H1 (cell line): ENCODE measurements around the gene MRPS27. TPM values are rescaled to one million over a fixed set of nuclear protein-coding genes. Genes with fewer than 3 reads are reported as not detected.

Experiments used
- CTCF ChIA-PET: fragments of 300-600 bp; sonication (Branson Sonifier 250); formaldehyde crosslinking; loops from one replicate; lab custom pipeline; 2021; ENCODE audit not compliant: partially characterized antibody; lab: Charles Lee
- POLR2A ChIA-PET: fragments of 300-600 bp; sonication (Branson Sonifier 250); formaldehyde crosslinking; loops from one replicate; lab custom pipeline; 2021; ENCODE audit warnings: inconsistent platforms; ENCODE audit not compliant: partially characterized antibody; lab: Charles Lee
- DNase-seq, 2 experiments: peaks; one replicate each; pipeline versions ENCODE4 v3.0.0 to v3.0.0-alpha.2; 2010 to 2022; ENCODE audit warnings: low spot score in 2 of 2, low read depth in 1 of 2, mixed read lengths in 1 of 2
- FAIRE-seq: peaks from 2 replicates; lab custom pipeline; 2011; peaks lifted over from hg19 to GRCh38; lab: Jason Lieb, UNC
- H2AFZ ChIP-seq: 2 replicates; pipeline ENCODE4 v1.8.1; 2012; ENCODE audit warnings: low read length, inconsistent platforms
- H2AK5ac ChIP-seq: 2 replicates; pipeline ENCODE4 v1.6.1; 2013; ENCODE audit warnings: low read depth, low read length
- H2BK120ac ChIP-seq: replicated peaks from 2 replicates; pipeline ENCODE3; 2013; ENCODE audit warnings: low read depth, low read length, inconsistent platforms
- H2BK12ac ChIP-seq: 2 replicates; pipeline ENCODE4 v1.6.1; 2013; ENCODE audit warnings: low read depth, low read length
- H2BK15ac ChIP-seq: 2 replicates; pipeline ENCODE4 v1.6.1; 2013; ENCODE audit warnings: low read length
- H2BK20ac ChIP-seq: 2 replicates; pipeline ENCODE4 v1.6.1; 2013; ENCODE audit warnings: low read length
- H2BK5ac ChIP-seq: 2 replicates; pipeline ENCODE4 v1.6.1; 2013; ENCODE audit warnings: low read depth, low read length
- H3K14ac ChIP-seq: 2 replicates; pipeline ENCODE4 v1.6.1; 2013; ENCODE audit warnings: inconsistent platforms; ENCODE audit not compliant: insufficient read length
- H3K18ac ChIP-seq: 2 replicates; pipeline ENCODE4 v1.6.1; 2013; ENCODE audit warnings: low read length; ENCODE audit errors: extremely low read depth
- H3K23ac ChIP-seq: 2 replicates; pipeline ENCODE4 v1.6.1; 2013; ENCODE audit warnings: inconsistent platforms; ENCODE audit not compliant: insufficient read length
- H3K23me2 ChIP-seq: 2 replicates; pipeline ENCODE4 v1.6.1; 2013; ENCODE audit warnings: low read depth, low read length
- H3K27ac ChIP-seq: 2 replicates; pipeline ENCODE4 v1.6.1; 2011; ENCODE audit warnings: low read depth, low read length, inconsistent platforms
- H3K27me3 ChIP-seq, 4 experiments: replicated peaks in 1 of 4; 1 replicate in 1 of 4; 2 replicates in 3 of 4; pipeline versions ENCODE4 v1.6.1 to v1.8.1; 2011 to 2013; ENCODE audit warnings: low read length in 3 of 4, mild to moderate bottlenecking in 3 of 4, inconsistent platforms in 2 of 4, mixed read lengths in 2 of 4, moderate library complexity in 1 of 4; ENCODE audit not compliant: control insufficient read depth in 3 of 4, insufficient read depth in 3 of 4; ENCODE audit errors: extremely low read depth in 1 of 4
- H3K36me3 ChIP-seq, 4 experiments: 2 replicates each; pipeline versions ENCODE4 v1.6.1 to v1.8.1; 2011 to 2013; ENCODE audit warnings: mild to moderate bottlenecking in 4 of 4, low read length in 3 of 4, moderate library complexity in 2 of 4, control low read depth in 1 of 4, inconsistent platforms in 1 of 4; ENCODE audit not compliant: insufficient read depth in 4 of 4, control insufficient read depth in 2 of 4
- H3K4ac ChIP-seq: replicated peaks from 2 replicates; pipeline ENCODE3; 2013; ENCODE audit warnings: low read length, low read depth, mixed read lengths, inconsistent platforms; ENCODE audit not compliant: insufficient read length
- H3K4me1 ChIP-seq, 4 experiments: replicated peaks in 1 of 4; 1 replicate in 1 of 4; 2 replicates in 3 of 4; pipeline versions ENCODE4 v1.6.1 to v1.8.1; 2011 to 2013; ENCODE audit warnings: low read length in 3 of 4, inconsistent platforms in 2 of 4, mixed read lengths in 1 of 4; ENCODE audit not compliant: insufficient read depth in 4 of 4, control insufficient read depth in 3 of 4
- H3K4me2 ChIP-seq, 2 experiments: 2 replicates each; pipeline versions ENCODE4 v1.6.1 to v1.8.1; 2011 to 2013; ENCODE audit warnings: low read depth in 2 of 2, low read length in 2 of 2, control low read depth in 1 of 2, inconsistent platforms in 1 of 2, mild to moderate bottlenecking in 1 of 2; ENCODE audit not compliant: insufficient read depth in 1 of 2
- H3K4me3 ChIP-seq, 4 experiments: fragments of 200-600, 300-600 bp in 1 of 4; sonication (generic), shearing (Covaris generic), sonication (Bioruptor Twin) in 1 of 4; 2 replicates each; pipeline versions ENCODE4 v1.5.1 to v1.8.1; 2011 to 2016; ENCODE audit warnings: low read length in 4 of 4, low read depth in 3 of 4, control low read depth in 2 of 4, inconsistent platforms in 2 of 4, mild to moderate bottlenecking in 2 of 4, mixed read lengths in 1 of 4, moderate library complexity in 1 of 4; ENCODE audit not compliant: insufficient read depth in 2 of 4; ENCODE audit errors: extremely low read depth in 1 of 4
- H3K56ac ChIP-seq: replicated peaks from 2 replicates; pipeline ENCODE3; 2013; ENCODE audit warnings: low read depth, mild to moderate bottlenecking, mixed read lengths, low read length, inconsistent platforms; ENCODE audit not compliant: insufficient read length
- H3K79me1 ChIP-seq: 2 replicates; pipeline ENCODE4 v1.6.1; 2013; ENCODE audit warnings: low read depth, low read length, control low read depth
- H3K79me2 ChIP-seq, 2 experiments: 2 replicates each; pipeline versions ENCODE4 v1.6.1 to v1.8.1; 2012 to 2013; ENCODE audit warnings: low read length in 2 of 2, mild to moderate bottlenecking in 2 of 2, inconsistent platforms in 1 of 2; ENCODE audit not compliant: insufficient read depth in 2 of 2, control insufficient read depth in 1 of 2
- H3K9ac ChIP-seq, 4 experiments: replicated peaks in 1 of 4; 1 replicate in 1 of 4; 2 replicates in 3 of 4; pipeline versions ENCODE4 v1.6.1 to v1.8.1; 2011 to 2013; ENCODE audit warnings: low read depth in 3 of 4, low read length in 3 of 4, control low read depth in 2 of 4, mild to moderate bottlenecking in 2 of 4, moderate library complexity in 2 of 4, inconsistent platforms in 1 of 4; ENCODE audit errors: extremely low read depth in 1 of 4
- H3K9me3 ChIP-seq, 2 experiments: 2 replicates each; pipeline versions ENCODE4 v1.6.1 to v1.8.1; 2012 to 2013; ENCODE audit warnings: mild to moderate bottlenecking in 2 of 2, moderate library complexity in 2 of 2, control low read depth in 1 of 2, inconsistent platforms in 1 of 2, low read depth in 1 of 2, low read length in 1 of 2, mixed read lengths in 1 of 2; ENCODE audit not compliant: insufficient read depth in 2 of 2
- H4K20me1 ChIP-seq, 2 experiments: replicated peaks in 1 of 2; 2 replicates each; pipeline versions ENCODE3 to v1.8.1; 2011 to 2013; ENCODE audit warnings: inconsistent platforms in 2 of 2, low read length in 2 of 2, mild to moderate bottlenecking in 1 of 2; ENCODE audit not compliant: insufficient read depth in 2 of 2, control insufficient read depth in 1 of 2
- H4K5ac ChIP-seq: 2 replicates; pipeline ENCODE4 v1.6.1; 2013; ENCODE audit warnings: low read length, low read depth, mixed read lengths, inconsistent platforms; ENCODE audit not compliant: insufficient read length
- H4K8ac ChIP-seq: 2 replicates; pipeline ENCODE4 v1.8.0; 2013; ENCODE audit warnings: mild to moderate bottlenecking, moderate library complexity, low read length, inconsistent platforms; ENCODE audit not compliant: insufficient read depth; ENCODE audit errors: extremely low read depth
- H4K91ac ChIP-seq: replicated peaks from 2 replicates; pipeline ENCODE3; 2013; ENCODE audit warnings: low read length, mixed read lengths, inconsistent platforms; ENCODE audit not compliant: insufficient read length
- CBX5 ChIP-seq: fragments of 300-800, 300-1000 bp; sonication (generic); IDR thresholded peaks from 2 replicates; pipeline ENCODE4 v1.7.1; 2016; ENCODE audit warnings: antibody characterized with exemption, low read length, low read depth
- whole genome bisulfite sequencing, 2 experiments: shearing (Covaris generic) in 1 of 2; methylation state at CpG; one replicate each; pipeline versions ENCODE4 v1.1.6 to v1.1.7; 2013 to 2015; ENCODE audit warnings: low lambda C conversion rate in 2 of 2, mixed read lengths in 2 of 2, inconsistent platforms in 1 of 2, low coverage in 1 of 2, missing lambda C conversion rate in 1 of 2; ENCODE audit not compliant: insufficient replicate concordance in 2 of 2, insufficient coverage in 1 of 2, insufficient read length in 1 of 2; ENCODE audit errors: extremely low coverage in 1 of 2, missing lambda C conversion rate in 1 of 2; 5-methylcytosine and 5-hydroxymethylcytosine counted together
- polyA plus RNA-seq, 7 experiments: library from polyadenylated mRNA; depleted of rRNA in 3 of 7; stranded (reverse) in 5 of 7; unstranded in 2 of 7; fragments of >200 nt in 5 of 7; fragments of 200-250 nt in 2 of 7; gene quantifications; 1 replicate in 5 of 7; 2 replicates in 1 of 7; 4 replicates in 1 of 7; pipeline versions ENCODE4 v1.2.1 to v1.2.3, GENCODE V29; 2011 to 2013; ENCODE audit warnings: missing spikeins in 2 of 7, mixed read lengths in 2 of 7
- total RNA-seq: library from RNA; stranded (reverse); fragmentation: NEBNext Ultra II Directional; extraction: Animal tissue kit (Norgen Biotek cat#: 25700); gene quantifications from 2 replicates; pipeline ENCODE4 v1.2.1, GENCODE V29; 2021

MRPS27 gene
- total and polyA plus RNA-seq, 2 of the 8 experiments (the other 6 are each of a cell fraction or from before 2014, with no cell fraction given), result 93.2 to 102 TPM

DNA sequence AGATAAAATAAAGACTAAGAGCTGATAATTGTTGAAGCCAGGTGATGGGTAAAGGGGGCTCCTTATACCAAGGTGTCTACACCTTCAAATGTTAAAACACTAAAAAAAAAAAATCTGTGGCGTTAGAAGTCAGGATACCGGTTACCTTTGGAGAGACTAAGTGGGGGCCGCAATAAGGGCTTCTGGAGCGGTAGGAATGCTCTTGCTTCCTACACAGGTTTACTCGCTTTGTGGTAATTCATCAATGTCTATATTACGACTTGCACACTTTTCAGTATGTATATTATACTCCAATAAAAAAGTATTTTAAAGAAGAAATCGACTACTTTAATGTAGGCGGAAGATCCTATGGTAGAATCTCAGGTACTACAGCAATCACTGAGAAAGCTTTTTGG lies 12.5 kb downstream of the MRPS27 start:
- Histone ChIP-seq H3K4ac (no peak overlapping the region), H3K79me2 (peaks cover 0 to 49% of the 10 kb centered on the region in 2 experiments; a peak in 3 of 4 replicates), H3K27ac (peak overlapping the region; percentile 94), H4K91ac (peak overlapping the region; percentile 32), H2AFZ (no peak overlapping the region), H4K20me1 (no peaks in the 10 kb centered on the region), H3K4me1 (peaks cover under 1 to 4% (median 2%) of the 10 kb centered on the region in 4 experiments; a peak in 5 of 7 replicates), H4K8ac (peak overlapping the region; percentile 90; the same call in 1 of the 2 replicates), H2BK120ac (no peak overlapping the region), H2AK5ac (no peak overlapping the region), H3K79me1 (no peaks in the 10 kb centered on the region; the same call in 1 of the 2 replicates), H4K5ac (peak overlapping the region; percentile 76), H2BK15ac (no peak overlapping the region), H3K56ac (peak overlapping the region; percentile 38), H3K27me3 (no peaks in the 10 kb centered on the region), H3K23me2 (peaks cover 4% of the 10 kb centered on the region; the same call in 1 of the 2 replicates), H3K23ac (no peak overlapping the region), H2BK5ac (peak overlapping the region; percentile 98), H3K4me2 (peak overlapping the region; percentile 44 to 94), H3K14ac (no peak overlapping the region), H3K18ac (no peak overlapping the region), H3K36me3 (peaks cover 4 to 19% (median 13%) of the 10 kb centered on the region in 4 experiments; a peak in 7 of 8 replicates), H3K4me3 (peak overlapping the region; percentile 46 to 75 (median 62)), H2BK12ac (no peak overlapping the region), H3K9me3 (no peaks in the 10 kb centered on the region), H2BK20ac (no peak overlapping the region), H3K9ac (peak overlapping the region; percentile 51 to 94 (median 82))
- CTCF ChIA-PET, result interaction anchor here (0.7 to 2.4 kb wide), 6 partner anchors 12 to 402 kb away, joined by 3 to 12 read pairs (median 4); partner anchors contain the start of genes MRPS27 and PTCD2
- DNase-seq (no peak), FAIRE-seq (no peak)
- TF ChIP-seq CBX5, result no peak
- WGBS, 2 experiments, result 46% methylated on average over 8 of the region's 8 CpGs; no CpG with 5 or more reads in 1 of the 2 experiments
- POLR2A ChIA-PET, result interaction anchor here (1.0 to 5.9 kb wide), 10 partner anchors 8 to 199 kb away, joined by 3 to 44 read pairs (median 4); partner anchors contain the start of genes MRPS27 and PTCD2
